ENCODE data around the gene OR5L1. TPM values are rescaled to one million over a fixed set of nuclear protein-coding genes. Genes with fewer than 3 reads are reported as not detected.

The OR5L1 gene
- total RNA-seq, 2 experiments from 2014 or later, result not detected

DNA sequence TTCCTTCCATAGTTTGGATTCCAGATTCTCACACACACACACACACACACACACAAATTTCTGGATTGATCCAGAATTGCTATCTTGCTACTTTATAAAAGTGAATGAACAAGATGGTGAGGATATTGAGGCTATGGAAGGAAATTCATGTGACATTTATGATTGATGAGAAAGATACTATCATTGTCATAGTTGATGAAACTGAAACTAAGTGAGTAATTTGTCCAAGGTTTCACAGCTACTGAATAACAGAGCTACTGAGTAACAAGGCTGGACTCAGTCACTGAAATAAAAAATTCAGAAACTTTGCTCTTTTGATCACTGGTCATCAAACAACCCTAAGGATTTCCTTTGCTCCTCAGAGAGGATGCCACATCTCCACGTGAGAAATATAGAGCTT, 43.5 kb downstream of the OR5L1 start:
- ChIA-PET POLR2A (no interaction called here), CTCF (no interaction called here)
- H3K4me3 Mint-ChIP-seq, result no peak overlapping the region
- H3K27ac Mint-ChIP-seq, result no peak overlapping the region
- H3K9me3 Mint-ChIP-seq (ENCODE audit: low read depth), result peaks cover 15% of the 10 kb centered on the region
- no peaks in the 10 kb centered on the region for H3K27me3 Mint-ChIP-seq
- no peaks in the 10 kb centered on the region for H3K4me1 Mint-ChIP-seq
- no peaks in the 10 kb centered on the region for H3K36me3 Mint-ChIP-seq (ENCODE audit: low read depth)
- no peak for DNase-seq
- ATAC-seq, result no peak
- intact Hi-C loops (cut with DNase I, micrococcal nuclease), result no loop called here

Other genes with a start within 250 kb of the OR5L1 start
- not detected for gene OR4C16, start 239.2 kb upstream of the OR5L1 start, total RNA-seq
- not detected for gene OR4C11, start 203.7 kb upstream of the OR5L1 start, total RNA-seq
- not detected for gene OR4P4, start 176.3 kb upstream of the OR5L1 start, total RNA-seq
- not detected for gene OR4S2, start 163.0 kb upstream of the OR5L1 start, total RNA-seq
- not detected for gene OR4C6, start 149.2 kb upstream of the OR5L1 start, total RNA-seq
- gene OR5D13, start 37.9 kb upstream of the OR5L1 start, total RNA-seq, result not detected
- gene OR5D14, start 15.8 kb upstream of the OR5L1 start, total RNA-seq, result not detected
- not detected for gene OR5D18, start 8.3 kb downstream of the OR5L1 start, total RNA-seq
- gene OR5L2, start 15.9 kb downstream of the OR5L1 start, total RNA-seq, result not detected
- not detected for gene OR5D16, start 27.4 kb downstream of the OR5L1 start, total RNA-seq
- not detected for gene TRIM51, start 71.9 kb downstream of the OR5L1 start, total RNA-seq
- gene OR5W2, start 103.2 kb downstream of the OR5L1 start, total RNA-seq, result not detected
- gene OR5I1, start 125.0 kb downstream of the OR5L1 start, total RNA-seq, result not detected
- gene OR10AG1, start 158.6 kb downstream of the OR5L1 start, total RNA-seq, result not detected
- gene OR5F1, start 183.3 kb downstream of the OR5L1 start, total RNA-seq, result not detected
- not detected for gene OR5AS1, start 216.3 kb downstream of the OR5L1 start, total RNA-seq

Data from activated CD4-positive, alpha-beta T cell treated with anti-CD3 and anti-CD28 coated beads for 36 hours (primary cell).